HUES64 (cell line): ENCODE data around the gene LYPD8.
"Not testable (repeated sequence)": the region's sequence is repeated elsewhere in the genome, so short reads cannot be mapped to it uniquely, and the experiment has no call there.

Source experiments
- H3K27ac ChIP-seq: 2 replicates; pipeline ENCODE4 v1.7.0; 2013; ENCODE audit warnings: low read depth, low read length, inconsistent platforms
- H3K27me3 ChIP-seq: 2 replicates; pipeline ENCODE4 v1.6.1; 2013; ENCODE audit warnings: mild to moderate bottlenecking, low read length; ENCODE audit not compliant: insufficient read depth
- H3K36me3 ChIP-seq: 2 replicates; pipeline ENCODE4 v1.6.1; 2013; ENCODE audit warnings: mild to moderate bottlenecking, low read length; ENCODE audit not compliant: insufficient read depth
- H3K4me1 ChIP-seq: 2 replicates; pipeline ENCODE4 v1.6.1; 2013; ENCODE audit warnings: mild to moderate bottlenecking, low read length, moderate library complexity; ENCODE audit not compliant: insufficient read depth
- H3K4me3 ChIP-seq: 2 replicates; pipeline ENCODE4 v1.5.1; 2013; ENCODE audit warnings: mild to moderate bottlenecking, low read length, moderate library complexity
- H3K9ac ChIP-seq: 2 replicates; pipeline ENCODE4 v1.6.1; 2013; ENCODE audit warnings: mild to moderate bottlenecking, low read depth, low read length
- H3K9me3 ChIP-seq: 2 replicates; pipeline ENCODE4 v1.6.1; 2013; ENCODE audit warnings: low read depth, low read length; ENCODE audit not compliant: insufficient read depth
- WGBS: fragments of 150-250, 120-280 bp; methylation state at CpG from one replicate; pipeline ENCODE4 v1.1.7; 2013; ENCODE audit warnings: missing lambda C conversion rate; 5-methylcytosine and 5-hydroxymethylcytosine counted together

The LYPD8 gene

DNA sequence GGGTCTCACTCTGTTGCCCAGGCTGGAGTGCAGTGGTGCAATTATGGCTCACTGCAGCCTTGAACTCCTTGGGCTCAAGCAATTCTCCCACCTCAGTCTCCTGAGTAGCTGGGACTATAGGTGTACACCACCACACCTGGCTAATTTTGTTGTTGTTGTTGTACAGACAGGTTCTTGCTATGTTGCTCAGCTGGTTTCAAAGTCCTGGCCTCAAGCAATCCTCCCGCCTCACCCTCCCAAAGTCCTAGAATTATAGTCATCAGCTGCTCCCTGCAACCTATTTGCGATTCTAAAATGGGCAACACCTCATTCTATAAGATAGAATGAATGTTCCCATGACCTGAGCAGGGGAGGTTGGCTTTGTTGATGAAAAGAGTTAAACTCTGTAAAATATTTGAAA, 33.8 kb upstream of the LYPD8 start:
- not testable (repeated sequence) for H3K9ac ChIP-seq, H3K27ac ChIP-seq, H3K36me3 ChIP-seq, H3K4me1 ChIP-seq, H3K27me3 ChIP-seq, H3K4me3 ChIP-seq
- peaks cover 86% of the 10 kb centered on the region for H3K9me3 ChIP-seq
- WGBS: 75% methylated on average over 2 of the region's 2 CpGs

GRCh38 chr1:248788327-248788726, 32.8 kb upstream of the LYPD8 start:
- H3K36me3 ChIP-seq: no peaks in the 10 kb centered on the region
- WGBS: 64% methylated on average over 3 of the region's 3 CpGs
- no peak overlapping the region for H3K4me3 ChIP-seq
- H3K9ac ChIP-seq: no peak overlapping the region
- H3K4me1 ChIP-seq: no peaks in the 10 kb centered on the region
- H3K27ac ChIP-seq: no peak overlapping the region
- peaks cover 86% of the 10 kb centered on the region for H3K9me3 ChIP-seq
- H3K27me3 ChIP-seq: no peaks in the 10 kb centered on the region

- Histone ChIP-seq H3K27ac (no peak overlapping the region), H3K27me3 (no peaks in the 10 kb centered on the region), H3K4me1 (no peaks in the 10 kb centered on the region), H3K9me3 (peaks cover 86% of the 10 kb centered on the region), H3K36me3 (no peaks in the 10 kb centered on the region), H3K9ac (no peak overlapping the region), H3K4me3 (no peak overlapping the region)
- 84% methylated on average over 4 of the region's 4 CpGs for WGBS
Observed at GRCh38 chr1:248787430-248787829, 31.9 kb upstream of the LYPD8 start.

- no peaks in the 10 kb centered on the region for H3K36me3 ChIP-seq
- no peak overlapping the region for H3K27ac ChIP-seq
- 68% methylated on average over 3 of the region's 3 CpGs for WGBS
- H3K27me3 ChIP-seq: no peaks in the 10 kb centered on the region
- H3K4me1 ChIP-seq: no peaks in the 10 kb centered on the region
- no peak overlapping the region for H3K4me3 ChIP-seq
- H3K9me3 ChIP-seq: peaks cover 91% of the 10 kb centered on the region
- H3K9ac ChIP-seq: no peak overlapping the region
Observed at GRCh38 chr1:248786156-248786555, 30.6 kb upstream of the LYPD8 start.

GRCh38 chr1:248783367-248783766, 27.8 kb upstream of the LYPD8 start:
- no peak overlapping the region for H3K9ac ChIP-seq
- H3K4me3 ChIP-seq: no peak overlapping the region
- H3K27me3 ChIP-seq: no peaks in the 10 kb centered on the region
- H3K36me3 ChIP-seq: no peaks in the 10 kb centered on the region
- 63% methylated on average over 3 of the region's 3 CpGs for WGBS
- no peak overlapping the region for H3K27ac ChIP-seq
- no peaks in the 10 kb centered on the region for H3K4me1 ChIP-seq
- H3K9me3 ChIP-seq: peaks cover 93% of the 10 kb centered on the region

DNA sequence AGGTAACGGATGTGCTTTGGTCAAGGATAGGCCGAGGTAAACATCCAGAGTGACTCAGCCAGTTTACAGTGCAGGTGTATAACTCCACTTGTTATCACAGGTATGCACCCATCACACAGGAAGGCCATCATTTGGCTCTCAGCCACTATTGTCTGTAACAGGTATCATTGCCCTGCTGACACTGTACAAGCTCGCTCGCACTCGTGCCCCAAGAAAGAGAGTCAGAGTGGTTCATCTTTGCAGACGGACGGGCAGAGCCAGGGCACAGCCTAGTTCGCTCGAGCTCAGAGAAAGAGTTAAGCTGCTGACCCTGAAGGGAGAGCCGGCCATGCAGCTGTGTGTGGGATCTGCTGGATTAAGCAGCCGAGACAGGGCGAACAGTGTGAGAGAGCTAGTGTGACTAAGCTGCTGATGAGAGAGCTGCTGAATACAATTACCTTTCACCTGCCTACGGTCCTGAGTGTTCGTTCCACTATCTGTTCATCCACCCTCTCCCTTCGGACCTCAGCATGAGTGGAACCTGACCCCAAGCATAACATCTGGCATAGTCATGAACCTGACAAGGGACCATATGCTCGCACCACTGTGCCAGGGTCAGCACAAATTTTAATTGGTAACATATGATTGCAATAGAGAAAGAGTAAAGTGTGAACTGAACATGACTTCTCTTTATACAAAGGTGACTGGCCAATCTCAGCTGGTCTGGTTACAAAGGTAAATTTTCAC, 27.0 kb upstream of the LYPD8 start:
- Histone ChIP-seq H3K4me3 (no peak overlapping the region), H3K36me3 (no peaks in the 10 kb centered on the region), H3K27ac (no peak overlapping the region), H3K4me1 (no peaks in the 10 kb centered on the region), H3K9me3 (peaks cover 93% of the 10 kb centered on the region), H3K27me3 (no peaks in the 10 kb centered on the region), H3K9ac (no peak overlapping the region)
- 86% methylated on average over 16 of the region's 16 CpGs for WGBS

- H3K36me3 ChIP-seq: no peaks in the 10 kb centered on the region
- H3K27ac ChIP-seq: no peak overlapping the region
- H3K4me1 ChIP-seq: no peaks in the 10 kb centered on the region
- H3K9me3 ChIP-seq: peaks cover 96% of the 10 kb centered on the region
- H3K9ac ChIP-seq: no peak overlapping the region
- no peaks in the 10 kb centered on the region for H3K27me3 ChIP-seq
- 54% methylated on average over 2 of the region's 2 CpGs for WGBS
- no peak overlapping the region for H3K4me3 ChIP-seq
Observed at GRCh38 chr1:248779350-248779749, 23.8 kb upstream of the LYPD8 start.

DNA sequence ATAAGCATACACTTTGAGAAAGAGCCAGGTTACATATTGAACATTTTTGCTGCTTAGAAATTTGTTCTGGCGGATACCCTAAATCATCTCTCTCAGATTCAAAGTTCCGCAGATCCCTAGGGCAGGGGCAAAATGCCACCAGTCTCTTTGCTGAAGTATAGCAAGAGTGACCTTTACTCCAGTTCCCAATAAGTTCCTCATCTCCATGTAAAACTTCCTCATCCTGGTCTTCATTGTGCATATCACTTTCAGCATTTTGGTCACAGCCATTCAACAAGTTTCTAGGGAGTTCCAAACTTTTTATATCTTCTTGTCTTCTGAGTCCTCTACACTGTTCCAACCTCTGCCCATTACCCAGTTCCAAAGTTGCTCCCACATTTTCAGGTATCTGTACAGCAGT, 23.3 kb upstream of the LYPD8 start:
- WGBS: 90% methylated on average over 2 of the region's 2 CpGs
- no peak overlapping the region for H3K27ac ChIP-seq
- peaks cover 95% of the 10 kb centered on the region for H3K9me3 ChIP-seq
- no peak overlapping the region for H3K9ac ChIP-seq
- H3K4me3 ChIP-seq: no peak overlapping the region
- no peaks in the 10 kb centered on the region for H3K36me3 ChIP-seq
- H3K27me3 ChIP-seq: no peaks in the 10 kb centered on the region
- no peaks in the 10 kb centered on the region for H3K4me1 ChIP-seq

- H3K4me1 ChIP-seq: no peaks in the 10 kb centered on the region
- peaks cover 94% of the 10 kb centered on the region for H3K9me3 ChIP-seq
- H3K9ac ChIP-seq: no peak overlapping the region
- H3K27me3 ChIP-seq: no peaks in the 10 kb centered on the region
- H3K4me3 ChIP-seq: no peak overlapping the region
- no peak overlapping the region for H3K27ac ChIP-seq
- no peaks in the 10 kb centered on the region for H3K36me3 ChIP-seq
Observed at GRCh38 chr1:248776991-248777390, 21.4 kb upstream of the LYPD8 start.

DNA sequence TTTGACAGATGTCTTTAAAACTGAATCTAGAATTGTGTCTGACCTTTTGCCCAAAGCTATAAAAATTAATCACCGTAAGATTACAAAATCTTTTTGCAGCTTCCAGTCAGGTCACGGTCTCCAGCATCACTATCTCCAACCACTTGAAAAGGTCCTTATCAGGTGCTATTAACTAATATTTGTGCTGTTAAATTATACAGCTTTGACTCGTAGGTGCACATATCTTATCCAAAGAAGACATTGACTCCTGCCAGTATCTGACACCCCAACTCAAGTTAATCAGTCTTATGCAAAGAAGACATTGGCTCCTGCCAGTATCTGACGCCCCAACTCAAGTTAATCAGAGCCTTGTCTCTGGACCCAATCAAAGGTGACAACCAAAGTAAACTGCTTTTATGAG, 19.9 kb upstream of the LYPD8 start:
- 85% methylated on average over 4 of the region's 4 CpGs for WGBS
- Histone ChIP-seq H3K4me3 (no peak overlapping the region), H3K9me3 (peaks cover 93% of the 10 kb centered on the region), H3K4me1 (no peaks in the 10 kb centered on the region), H3K27me3 (no peaks in the 10 kb centered on the region), H3K9ac (no peak overlapping the region), H3K36me3 (no peaks in the 10 kb centered on the region), H3K27ac (no peak overlapping the region)

GRCh38 chr1:248759644-248760043, 4.1 kb upstream of the LYPD8 start:
- Histone ChIP-seq H3K4me1 (no peaks in the 10 kb centered on the region), H3K9me3 (peaks cover 64% of the 10 kb centered on the region), H3K9ac (no peak overlapping the region), H3K4me3 (no peak overlapping the region), H3K36me3 (no peaks in the 10 kb centered on the region), H3K27ac (no peak overlapping the region), H3K27me3 (no peaks in the 10 kb centered on the region)
- 53% methylated on average over 1 of the region's 3 CpGs for whole genome bisulfite sequencing

DNA sequence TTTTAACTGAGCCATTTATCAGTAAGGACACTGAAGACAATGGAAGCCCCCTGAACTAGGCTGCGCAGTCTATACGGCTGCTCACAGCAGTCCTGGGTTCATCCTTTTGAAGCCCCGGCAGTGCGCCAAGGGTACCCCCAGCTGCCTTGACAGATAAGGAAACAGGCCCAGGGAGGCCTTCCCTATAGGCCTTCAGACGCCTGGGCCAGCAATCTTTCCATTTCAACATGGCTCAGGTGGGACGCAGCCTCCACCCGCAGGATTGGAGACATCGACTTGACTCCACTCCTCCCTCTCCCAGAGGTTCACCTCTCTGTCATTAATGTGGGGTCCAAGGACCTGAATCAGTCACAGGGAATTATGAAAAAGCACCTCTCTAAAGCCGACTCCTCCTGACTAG, 2.8 kb upstream of the LYPD8 start:
- H3K27me3 ChIP-seq: no peaks in the 10 kb centered on the region
- no peaks in the 10 kb centered on the region for H3K4me1 ChIP-seq
- H3K36me3 ChIP-seq: no peaks in the 10 kb centered on the region
- no peak overlapping the region for H3K9ac ChIP-seq
- H3K27ac ChIP-seq: no peak overlapping the region
- no peak overlapping the region for H3K4me3 ChIP-seq
- H3K9me3 ChIP-seq: peaks cover 77% of the 10 kb centered on the region
- WGBS: 85% methylated on average over 9 of the region's 9 CpGs
